Liver (tissue), 9 donors: ENCODE measurements around the gene TMC2. TPM values are rescaled to one million over a fixed set of nuclear protein-coding genes. Genes with fewer than 3 reads are reported as not detected.

Experiments used
- DNase-seq: peaks from one replicate; pipeline ENCODE4 v3.0.0-alpha.2; 2017; ENCODE audit warnings: low spot score
- H3K27ac ChIP-seq, 2 donors: one replicate each; pipeline ENCODE4 v1.7.0; 2013; ENCODE audit warnings: inconsistent platforms in 2 of 2, low read length in 2 of 2, control low read depth in 1 of 2, low read depth in 1 of 2, mild to moderate bottlenecking in 1 of 2
- H3K27me3 ChIP-seq, 4 donors: one replicate each; pipeline versions ENCODE4 v1.6.1 to v1.7.0; 2013; ENCODE audit warnings: low read length in 3 of 4, inconsistent platforms in 1 of 4, mild to moderate bottlenecking in 1 of 4, moderate library complexity in 1 of 4; ENCODE audit not compliant: control insufficient read depth in 4 of 4, insufficient read depth in 4 of 4
- H3K36me3 ChIP-seq, 4 donors: one replicate each; pipeline versions ENCODE4 v1.6.1 to v1.7.0; 2013; ENCODE audit warnings: low read length in 3 of 4, mild to moderate bottlenecking in 3 of 4, low read depth in 1 of 4, moderate library complexity in 1 of 4; ENCODE audit not compliant: control insufficient read depth in 4 of 4, insufficient read depth in 3 of 4
- H3K4me1 ChIP-seq, 4 donors: one replicate each; pipeline versions ENCODE4 v1.6.1 to v1.7.0; 2013; ENCODE audit warnings: low read length in 3 of 4, mild to moderate bottlenecking in 3 of 4, moderate library complexity in 1 of 4; ENCODE audit not compliant: control insufficient read depth in 4 of 4, insufficient read depth in 4 of 4
- H3K4me3 ChIP-seq, 3 donors: one replicate each; pipeline versions ENCODE4 v1.6.1 to v1.7.0; 2013; ENCODE audit warnings: low read length in 3 of 3, control low read depth in 1 of 3, low read depth in 1 of 3, mild to moderate bottlenecking in 1 of 3
- H3K9ac ChIP-seq, 2 donors: one replicate each; pipeline ENCODE4 v1.7.0; 2013; ENCODE audit warnings: low read length in 2 of 2, mild to moderate bottlenecking in 2 of 2, moderate library complexity in 2 of 2, control low read depth in 1 of 2, low read depth in 1 of 2
- H3K9me3 ChIP-seq, 4 donors: one replicate each; pipeline versions ENCODE4 v1.6.1 to v1.7.0; 2013; ENCODE audit warnings: low read length in 3 of 4; ENCODE audit not compliant: control insufficient read depth in 4 of 4
- EGR1 ChIP-seq, 2 donors: IDR thresholded peaks; 2 replicates each; pipeline ENCODE4 v1.6.1; 2016 to 2018; ENCODE audit warnings: antibody characterized with exemption in 2 of 2, low read depth in 2 of 2
- FOXA1 ChIP-seq: IDR thresholded peaks from 2 replicates; pipeline ENCODE4 v1.6.1; 2016; ENCODE audit warnings: antibody characterized with exemption
- FOXA2 ChIP-seq: IDR thresholded peaks from 2 replicates; pipeline ENCODE4 v1.6.1; 2016; ENCODE audit warnings: antibody characterized with exemption
- GABPA ChIP-seq, 2 donors: IDR thresholded peaks in 1 of 2; conservative IDR thresholded peaks in 1 of 2; 2 replicates each; pipeline ENCODE4 v1.6.1; 2016; ENCODE audit warnings: antibody characterized with exemption in 2 of 2, mild to moderate bottlenecking in 1 of 2, moderate library complexity in 1 of 2
- HNF4A ChIP-seq, 2 donors: conservative IDR thresholded peaks; 2 replicates each; pipeline ENCODE4 v1.6.1; 2016; ENCODE audit warnings: antibody characterized with exemption in 2 of 2, mild to moderate bottlenecking in 2 of 2
- HNF4G ChIP-seq: IDR thresholded peaks from 2 replicates; pipeline ENCODE4 v1.6.1; 2016; ENCODE audit warnings: antibody characterized with exemption
- JUND ChIP-seq, 2 donors: IDR thresholded peaks; 2 replicates each; pipeline ENCODE4 v1.6.1; 2016; ENCODE audit warnings: antibody characterized with exemption in 2 of 2
- NR2F2 ChIP-seq: IDR thresholded peaks from 2 replicates; pipeline ENCODE4 v1.6.1; 2016; ENCODE audit warnings: antibody characterized with exemption
- RAD21 ChIP-seq, 2 donors: IDR thresholded peaks; 2 replicates each; pipeline ENCODE4 v1.6.1; 2016; ENCODE audit warnings: antibody characterized with exemption in 2 of 2, mild to moderate bottlenecking in 2 of 2
- TAF1 ChIP-seq: conservative IDR thresholded peaks from 2 replicates; pipeline ENCODE4 v1.6.1; 2016; ENCODE audit warnings: antibody characterized with exemption, mild to moderate bottlenecking
- YY1 ChIP-seq: IDR thresholded peaks from 2 replicates; pipeline ENCODE4 v1.6.1; 2016; ENCODE audit warnings: antibody characterized with exemption, mild to moderate bottlenecking
- WGBS: extraction: QIAGEN DNeasy Blood & Tissue Kit; methylation state at CpG from one replicate; pipeline ENCODE4 v1.1.7; 2013; 5-methylcytosine and 5-hydroxymethylcytosine counted together
- polyA plus RNA-seq, 2 donors: library from polyadenylated mRNA; stranded (reverse) in 1 of 2; unstranded in 1 of 2; fragments of 200-250 nt in 1 of 2; fragments of >200 nt in 1 of 2; fragmentation: Nextera tagmentation in 1 of 2; extraction: Ambion mirVana in 1 of 2; gene quantifications; one replicate each; pipeline versions ENCODE4 v1.2.1 to v1.2.3, GENCODE V29; 2013 to 2015
- total RNA-seq, 2 donors: library from RNA; depleted of rRNA; stranded (reverse); fragments of >200 nt; gene quantifications; one replicate each; pipeline ENCODE4 v1.2.3, GENCODE V29; 2014
- TF ChIP-seq, protein P1 (sequence below): IDR thresholded peaks from 2 replicates; pipeline ENCODE4 v1.6.1; 2016; ENCODE audit warnings: antibody characterized with exemption
- TF ChIP-seq, protein P2 (sequence below): fragments of 150-350 bp; IDR thresholded peaks from 2 replicates; pipeline ENCODE4 v1.5.1; 2017; ENCODE audit warnings: improper control_type of control experiment, low read depth, low read length; ENCODE audit not compliant: missing input control
- TF ChIP-seq, protein P3 (sequence below): IDR thresholded peaks from 2 replicates; pipeline ENCODE4 v1.6.1; 2016; ENCODE audit warnings: antibody characterized with exemption
- TF ChIP-seq, protein P4 (sequence below): IDR thresholded peaks from 2 replicates; pipeline ENCODE4 v1.6.1; 2016; ENCODE audit warnings: antibody characterized with exemption
- TF ChIP-seq, protein P5 (sequence below): IDR thresholded peaks from 2 replicates; pipeline ENCODE4 v1.6.1; 2016; ENCODE audit warnings: antibody characterized with exemption, mild to moderate bottlenecking
- donor health status: healthy.
- donor health status: healthy.
- donor health status: healthy.
- donor health status: healthy.
- donor health status: healthy.

The TMC2 gene
- total and polyA plus RNA-seq, 4 donors: not detected

- H3K4me3 ChIP-seq: no peak overlapping the region
- H3K27me3 ChIP-seq: no peaks in the 10 kb centered on the region
- peaks cover 4 to 7% (median 6%) of the 10 kb centered on the region in 4 donors for H3K9me3 ChIP-seq
- H3K4me1 ChIP-seq: no peaks in the 10 kb centered on the region
- DNase-seq: no peak
- TF ChIP-seq, protein P1, sequence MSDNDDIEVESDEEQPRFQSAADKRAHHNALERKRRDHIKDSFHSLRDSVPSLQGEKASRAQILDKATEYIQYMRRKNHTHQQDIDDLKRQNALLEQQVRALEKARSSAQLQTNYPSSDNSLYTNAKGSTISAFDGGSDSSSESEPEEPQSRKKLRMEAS: no peak
- TF ChIP-seq, protein P2, sequence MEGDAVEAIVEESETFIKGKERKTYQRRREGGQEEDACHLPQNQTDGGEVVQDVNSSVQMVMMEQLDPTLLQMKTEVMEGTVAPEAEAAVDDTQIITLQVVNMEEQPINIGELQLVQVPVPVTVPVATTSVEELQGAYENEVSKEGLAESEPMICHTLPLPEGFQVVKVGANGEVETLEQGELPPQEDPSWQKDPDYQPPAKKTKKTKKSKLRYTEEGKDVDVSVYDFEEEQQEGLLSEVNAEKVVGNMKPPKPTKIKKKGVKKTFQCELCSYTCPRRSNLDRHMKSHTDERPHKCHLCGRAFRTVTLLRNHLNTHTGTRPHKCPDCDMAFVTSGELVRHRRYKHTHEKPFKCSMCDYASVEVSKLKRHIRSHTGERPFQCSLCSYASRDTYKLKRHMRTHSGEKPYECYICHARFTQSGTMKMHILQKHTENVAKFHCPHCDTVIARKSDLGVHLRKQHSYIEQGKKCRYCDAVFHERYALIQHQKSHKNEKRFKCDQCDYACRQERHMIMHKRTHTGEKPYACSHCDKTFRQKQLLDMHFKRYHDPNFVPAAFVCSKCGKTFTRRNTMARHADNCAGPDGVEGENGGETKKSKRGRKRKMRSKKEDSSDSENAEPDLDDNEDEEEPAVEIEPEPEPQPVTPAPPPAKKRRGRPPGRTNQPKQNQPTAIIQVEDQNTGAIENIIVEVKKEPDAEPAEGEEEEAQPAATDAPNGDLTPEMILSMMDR: no peak
- TF ChIP-seq RAD21 (IDR thresholded peaks at IDR 0.05) (no peak), TAF1 (no peak), EGR1 (IDR thresholded peaks at IDR 0.05; ENCODE audit: low read depth in 2 of 2) (no peak), GABPA (IDR thresholded peaks at IDR 0.05 in 1 of 2, conservative IDR thresholded peaks at IDR 0.05 in 1 of 2) (no peak), HNF4A (conservative IDR thresholded peaks at IDR 0.05) (no peak), HNF4G (no peak), NR2F2 (no peak), FOXA2 (no peak), YY1 (no peak), JUND (IDR thresholded peaks at IDR 0.05) (no peak), FOXA1 (no peak)
- TF ChIP-seq, protein P3, sequence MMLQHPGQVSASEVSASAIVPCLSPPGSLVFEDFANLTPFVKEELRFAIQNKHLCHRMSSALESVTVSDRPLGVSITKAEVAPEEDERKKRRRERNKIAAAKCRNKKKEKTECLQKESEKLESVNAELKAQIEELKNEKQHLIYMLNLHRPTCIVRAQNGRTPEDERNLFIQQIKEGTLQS: no peak
- TF ChIP-seq, protein P4, sequence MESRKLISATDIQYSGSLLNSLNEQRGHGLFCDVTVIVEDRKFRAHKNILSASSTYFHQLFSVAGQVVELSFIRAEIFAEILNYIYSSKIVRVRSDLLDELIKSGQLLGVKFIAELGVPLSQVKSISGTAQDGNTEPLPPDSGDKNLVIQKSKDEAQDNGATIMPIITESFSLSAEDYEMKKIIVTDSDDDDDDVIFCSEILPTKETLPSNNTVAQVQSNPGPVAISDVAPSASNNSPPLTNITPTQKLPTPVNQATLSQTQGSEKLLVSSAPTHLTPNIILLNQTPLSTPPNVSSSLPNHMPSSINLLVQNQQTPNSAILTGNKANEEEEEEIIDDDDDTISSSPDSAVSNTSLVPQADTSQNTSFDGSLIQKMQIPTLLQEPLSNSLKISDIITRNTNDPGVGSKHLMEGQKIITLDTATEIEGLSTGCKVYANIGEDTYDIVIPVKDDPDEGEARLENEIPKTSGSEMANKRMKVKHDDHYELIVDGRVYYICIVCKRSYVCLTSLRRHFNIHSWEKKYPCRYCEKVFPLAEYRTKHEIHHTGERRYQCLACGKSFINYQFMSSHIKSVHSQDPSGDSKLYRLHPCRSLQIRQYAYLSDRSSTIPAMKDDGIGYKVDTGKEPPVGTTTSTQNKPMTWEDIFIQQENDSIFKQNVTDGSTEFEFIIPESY: no peak
- TF ChIP-seq, protein P5, sequence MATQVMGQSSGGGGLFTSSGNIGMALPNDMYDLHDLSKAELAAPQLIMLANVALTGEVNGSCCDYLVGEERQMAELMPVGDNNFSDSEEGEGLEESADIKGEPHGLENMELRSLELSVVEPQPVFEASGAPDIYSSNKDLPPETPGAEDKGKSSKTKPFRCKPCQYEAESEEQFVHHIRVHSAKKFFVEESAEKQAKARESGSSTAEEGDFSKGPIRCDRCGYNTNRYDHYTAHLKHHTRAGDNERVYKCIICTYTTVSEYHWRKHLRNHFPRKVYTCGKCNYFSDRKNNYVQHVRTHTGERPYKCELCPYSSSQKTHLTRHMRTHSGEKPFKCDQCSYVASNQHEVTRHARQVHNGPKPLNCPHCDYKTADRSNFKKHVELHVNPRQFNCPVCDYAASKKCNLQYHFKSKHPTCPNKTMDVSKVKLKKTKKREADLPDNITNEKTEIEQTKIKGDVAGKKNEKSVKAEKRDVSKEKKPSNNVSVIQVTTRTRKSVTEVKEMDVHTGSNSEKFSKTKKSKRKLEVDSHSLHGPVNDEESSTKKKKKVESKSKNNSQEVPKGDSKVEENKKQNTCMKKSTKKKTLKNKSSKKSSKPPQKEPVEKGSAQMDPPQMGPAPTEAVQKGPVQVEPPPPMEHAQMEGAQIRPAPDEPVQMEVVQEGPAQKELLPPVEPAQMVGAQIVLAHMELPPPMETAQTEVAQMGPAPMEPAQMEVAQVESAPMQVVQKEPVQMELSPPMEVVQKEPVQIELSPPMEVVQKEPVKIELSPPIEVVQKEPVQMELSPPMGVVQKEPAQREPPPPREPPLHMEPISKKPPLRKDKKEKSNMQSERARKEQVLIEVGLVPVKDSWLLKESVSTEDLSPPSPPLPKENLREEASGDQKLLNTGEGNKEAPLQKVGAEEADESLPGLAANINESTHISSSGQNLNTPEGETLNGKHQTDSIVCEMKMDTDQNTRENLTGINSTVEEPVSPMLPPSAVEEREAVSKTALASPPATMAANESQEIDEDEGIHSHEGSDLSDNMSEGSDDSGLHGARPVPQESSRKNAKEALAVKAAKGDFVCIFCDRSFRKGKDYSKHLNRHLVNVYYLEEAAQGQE: no peak
- 71% methylated on average over 4 of the region's 4 CpGs for WGBS
- H3K9ac ChIP-seq: no peak overlapping the region
- H3K27ac ChIP-seq: no peak overlapping the region
- no peaks in the 10 kb centered on the region for H3K36me3 ChIP-seq
Observed at GRCh38 chr20:2602746-2603145, 66.4 kb downstream of the TMC2 start.
